GM18520 (cell line): ENCODE results near the gene CAMK2G.

Experiments used
- ATAC-seq: cut with Tn5 transposase; IDR thresholded peaks from one replicate; pipeline ENCODE4 v1.9.1; 2021; ENCODE audit not compliant: unreplicated experiment

The CAMK2G gene

DNA sequence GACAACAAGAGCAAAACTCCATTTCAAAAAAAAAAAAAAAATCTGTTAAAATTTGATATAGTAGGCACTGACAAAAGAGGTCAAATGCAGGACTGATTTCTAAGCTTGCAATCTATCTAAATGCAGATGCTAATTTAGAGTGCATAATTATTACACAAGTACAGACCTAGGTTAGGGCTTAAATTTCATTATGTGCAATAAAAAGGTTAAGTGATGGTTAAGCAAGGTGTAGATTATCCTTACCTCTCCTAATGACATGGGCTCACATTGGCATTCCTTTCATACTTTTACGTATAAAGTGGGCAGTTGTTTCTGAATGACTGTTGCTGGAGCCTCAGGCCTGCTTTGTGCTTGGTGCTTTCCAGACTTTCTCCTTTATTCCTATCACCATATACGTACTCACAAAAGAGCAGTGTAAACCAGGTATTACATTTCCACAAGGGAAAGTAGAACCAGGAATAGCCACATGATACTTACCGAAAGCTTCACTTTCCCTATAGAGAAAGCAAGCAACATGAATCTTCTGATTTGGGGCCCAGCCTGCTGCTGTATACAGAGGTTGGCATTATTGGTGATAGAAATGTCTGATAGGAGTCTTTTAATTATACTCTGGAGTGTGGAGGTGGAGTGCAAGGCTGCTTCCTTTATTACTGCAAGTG, 94.7 kb downstream of the CAMK2G start:
- no peak for ATAC-seq

DNA sequence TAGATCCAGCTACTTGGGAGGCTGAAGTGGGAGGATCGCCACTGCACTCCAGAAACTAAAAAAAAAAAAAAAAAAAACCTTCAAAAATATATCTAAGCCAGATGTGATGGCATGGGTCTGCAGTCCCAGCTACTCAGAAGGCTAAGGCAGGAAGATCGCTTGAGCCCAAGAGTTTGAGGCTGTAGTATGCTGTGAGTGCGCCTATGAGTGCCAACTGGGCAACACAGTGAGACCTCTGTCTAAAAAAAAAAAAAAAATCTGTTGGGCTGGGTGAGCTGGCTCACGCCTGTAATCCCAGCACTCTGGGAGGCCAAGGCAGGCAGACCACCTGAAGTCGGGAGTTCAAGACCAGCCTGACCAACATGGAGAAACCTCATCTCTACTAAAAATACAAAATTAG, 95.3 kb downstream of the CAMK2G start:
- ATAC-seq: no peak

GRCh38 chr10:73774637-73775036, 99.7 kb downstream of the CAMK2G start:
- ATAC-seq: no peak

DNA sequence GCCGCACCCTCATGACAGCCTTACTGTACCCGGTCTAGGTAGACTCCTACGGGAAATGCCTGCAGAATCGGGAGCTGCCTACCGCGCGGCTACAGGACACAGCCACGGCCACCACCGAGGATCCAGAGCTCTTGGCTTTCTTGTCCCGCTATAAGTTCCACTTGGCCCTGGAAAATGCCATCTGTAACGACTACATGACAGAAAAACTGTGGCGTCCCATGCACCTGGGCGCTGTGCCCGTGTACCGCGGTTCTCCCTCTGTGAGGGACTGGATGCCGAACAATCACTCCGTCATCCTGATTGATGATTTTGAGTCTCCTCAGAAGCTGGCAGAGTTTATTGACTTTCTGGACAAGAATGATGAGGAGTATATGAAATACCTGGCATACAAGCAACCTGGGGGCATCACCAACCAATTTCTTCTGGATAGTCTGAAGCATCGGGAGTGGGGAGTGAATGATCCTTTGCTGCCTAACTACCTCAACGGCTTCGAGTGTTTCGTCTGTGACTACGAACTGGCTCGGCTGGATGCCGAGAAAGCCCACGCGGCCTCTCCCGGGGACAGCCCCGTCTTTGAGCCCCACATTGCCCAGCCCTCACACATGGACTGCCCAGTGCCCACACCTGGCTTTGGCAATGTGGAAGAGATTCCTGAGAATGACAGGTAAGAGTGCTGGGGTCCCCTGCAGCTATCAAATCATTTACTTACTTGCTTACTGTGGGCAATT, 101.0 kb downstream of the CAMK2G start:
- ATAC-seq: no peak

DNA sequence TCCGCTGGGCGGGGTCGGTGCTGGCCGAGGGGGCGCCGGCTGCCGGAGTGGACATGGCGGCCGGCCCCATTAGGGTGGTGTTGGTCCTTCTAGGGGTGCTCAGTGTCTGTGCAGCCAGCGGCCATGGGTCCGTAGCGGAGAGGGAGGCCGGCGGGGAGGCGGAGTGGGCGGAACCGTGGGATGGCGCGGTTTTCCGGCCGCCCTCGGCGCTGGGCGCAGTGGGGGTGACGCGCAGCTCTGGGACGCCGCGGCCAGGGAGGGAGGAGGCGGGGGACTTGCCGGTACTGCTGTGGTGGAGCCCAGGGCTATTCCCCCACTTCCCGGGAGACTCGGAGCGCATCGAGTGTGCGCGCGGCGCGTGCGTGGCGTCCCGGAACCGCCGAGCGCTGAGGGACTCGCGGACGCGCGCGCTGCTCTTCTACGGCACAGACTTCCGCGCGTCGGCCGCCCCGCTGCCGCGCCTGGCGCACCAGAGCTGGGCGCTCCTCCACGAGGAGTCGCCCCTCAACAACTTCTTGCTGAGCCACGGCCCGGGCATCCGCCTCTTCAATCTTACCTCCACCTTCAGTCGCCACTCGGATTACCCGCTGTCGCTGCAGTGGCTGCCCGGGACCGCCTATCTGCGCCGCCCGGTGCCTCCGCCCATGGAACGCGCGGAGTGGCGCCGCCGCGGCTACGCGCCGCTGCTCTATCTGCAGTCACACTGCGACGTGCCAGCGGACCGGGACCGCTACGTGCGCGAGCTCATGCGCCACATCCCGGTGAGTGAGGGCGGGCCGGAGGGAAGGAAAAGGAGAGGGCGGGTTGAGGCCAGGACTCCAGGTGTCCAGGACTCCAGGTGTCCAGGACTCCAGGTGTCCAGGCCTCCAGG, 101.8 kb downstream of the CAMK2G start:
- peak; percentile 40 for ATAC-seq

GRCh38 chr10:73771722-73772280, 102.6 kb downstream of the CAMK2G start:
- no peak for ATAC-seq

DNA sequence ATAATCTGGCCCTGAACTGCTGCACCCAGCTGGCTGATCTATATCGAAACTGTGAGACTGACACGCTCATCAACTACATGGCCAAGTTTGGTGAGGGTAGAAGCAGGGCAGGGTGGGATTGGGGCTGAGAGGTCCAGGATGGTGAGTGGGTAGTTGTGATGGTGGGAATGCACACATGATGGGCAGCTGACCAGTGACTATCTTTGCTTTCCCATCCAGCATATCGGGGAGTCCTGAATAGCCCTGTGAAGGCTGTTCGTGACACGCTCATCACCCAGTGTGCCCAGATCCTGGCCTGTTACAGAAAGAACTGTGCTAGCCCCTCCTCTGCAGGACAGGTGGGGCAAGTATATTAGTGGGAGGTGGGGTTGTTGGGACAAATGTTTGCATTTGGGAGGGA, 105.0 kb downstream of the CAMK2G start:
- no peak for ATAC-seq

DNA sequence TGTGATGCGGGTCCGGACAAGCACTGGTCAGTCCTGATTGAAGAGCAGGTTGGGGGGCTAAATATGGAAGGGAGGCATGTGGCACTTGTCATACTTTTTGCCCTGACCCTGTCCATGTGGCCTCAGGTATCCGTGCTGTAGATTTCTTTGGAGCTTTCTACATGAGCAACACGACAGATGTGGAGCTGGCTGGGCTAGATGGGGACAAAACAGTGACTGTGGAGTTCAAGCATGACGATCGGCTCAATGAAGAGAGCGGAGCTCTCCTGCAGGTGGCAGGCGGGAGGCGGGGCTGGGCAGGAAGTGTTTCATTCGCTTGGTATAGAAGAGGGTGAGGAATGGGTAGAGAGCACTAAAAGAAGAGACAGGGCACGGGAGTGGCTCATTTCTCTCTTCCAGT, 105.5 kb downstream of the CAMK2G start:
- ATAC-seq: no peak

GRCh38 chr10:73765066-73765465, 109.3 kb downstream of the CAMK2G start:
- no peak for ATAC-seq

- ATAC-seq: no peak
These were observed 111.0 kb downstream of the CAMK2G start for GRCh38 chr10:73763343-73763742.

GRCh38 chr10:73762915-73763314, 111.4 kb downstream of the CAMK2G start:
- ATAC-seq: no peak
